ENCODE data around the gene SFI1.

DNA sequence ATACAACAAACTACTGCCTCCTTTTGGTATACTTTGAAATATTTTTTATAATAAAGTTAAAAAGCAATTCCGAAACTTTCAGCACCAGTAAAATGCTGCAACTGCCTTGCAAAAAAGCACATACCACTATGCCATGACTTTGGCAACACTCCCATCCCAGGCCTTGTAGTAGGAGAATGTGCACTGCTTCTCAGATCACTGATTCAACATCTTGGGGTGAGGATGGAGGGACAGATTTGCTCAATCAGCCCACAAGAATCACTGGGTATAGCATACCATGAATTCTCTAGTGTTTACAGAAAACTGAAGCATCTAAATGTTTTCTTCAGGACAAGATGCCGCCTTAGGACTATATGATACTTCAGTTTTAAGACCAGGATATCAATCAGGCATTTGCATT lies 21.6 kb upstream of the SFI1 start:
- TF ChIP-seq SP1 (IDR thresholded peaks at IDR 0.05; ENCODE audit: low read depth) (no peak), EZH2phosphoT487 (IDR thresholded peaks at IDR 0.05; ENCODE audit: borderline replicate concordance) (no peak), POLR2A (IDR thresholded peaks at IDR 0.05; ENCODE audit: borderline replicate concordance, extremely low read depth, insufficient read depth, insufficient read length) (no peak)
- TF ChIP-seq, protein P1, sequence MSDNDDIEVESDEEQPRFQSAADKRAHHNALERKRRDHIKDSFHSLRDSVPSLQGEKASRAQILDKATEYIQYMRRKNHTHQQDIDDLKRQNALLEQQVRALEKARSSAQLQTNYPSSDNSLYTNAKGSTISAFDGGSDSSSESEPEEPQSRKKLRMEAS (IDR thresholded peaks at IDR 0.05), result no peak
- TF ChIP-seq, protein P2, sequence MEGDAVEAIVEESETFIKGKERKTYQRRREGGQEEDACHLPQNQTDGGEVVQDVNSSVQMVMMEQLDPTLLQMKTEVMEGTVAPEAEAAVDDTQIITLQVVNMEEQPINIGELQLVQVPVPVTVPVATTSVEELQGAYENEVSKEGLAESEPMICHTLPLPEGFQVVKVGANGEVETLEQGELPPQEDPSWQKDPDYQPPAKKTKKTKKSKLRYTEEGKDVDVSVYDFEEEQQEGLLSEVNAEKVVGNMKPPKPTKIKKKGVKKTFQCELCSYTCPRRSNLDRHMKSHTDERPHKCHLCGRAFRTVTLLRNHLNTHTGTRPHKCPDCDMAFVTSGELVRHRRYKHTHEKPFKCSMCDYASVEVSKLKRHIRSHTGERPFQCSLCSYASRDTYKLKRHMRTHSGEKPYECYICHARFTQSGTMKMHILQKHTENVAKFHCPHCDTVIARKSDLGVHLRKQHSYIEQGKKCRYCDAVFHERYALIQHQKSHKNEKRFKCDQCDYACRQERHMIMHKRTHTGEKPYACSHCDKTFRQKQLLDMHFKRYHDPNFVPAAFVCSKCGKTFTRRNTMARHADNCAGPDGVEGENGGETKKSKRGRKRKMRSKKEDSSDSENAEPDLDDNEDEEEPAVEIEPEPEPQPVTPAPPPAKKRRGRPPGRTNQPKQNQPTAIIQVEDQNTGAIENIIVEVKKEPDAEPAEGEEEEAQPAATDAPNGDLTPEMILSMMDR (IDR thresholded peaks at IDR 0.05 in 2 of 3, conservative IDR thresholded peaks at IDR 0.05 in 1 of 3; ENCODE audit: borderline replicate concordance in 1 of 3, insufficient read depth in 1 of 3, low read depth in 2 of 3, low read length in 2 of 3), result no peak
- TF ChIP-seq, protein P3, sequence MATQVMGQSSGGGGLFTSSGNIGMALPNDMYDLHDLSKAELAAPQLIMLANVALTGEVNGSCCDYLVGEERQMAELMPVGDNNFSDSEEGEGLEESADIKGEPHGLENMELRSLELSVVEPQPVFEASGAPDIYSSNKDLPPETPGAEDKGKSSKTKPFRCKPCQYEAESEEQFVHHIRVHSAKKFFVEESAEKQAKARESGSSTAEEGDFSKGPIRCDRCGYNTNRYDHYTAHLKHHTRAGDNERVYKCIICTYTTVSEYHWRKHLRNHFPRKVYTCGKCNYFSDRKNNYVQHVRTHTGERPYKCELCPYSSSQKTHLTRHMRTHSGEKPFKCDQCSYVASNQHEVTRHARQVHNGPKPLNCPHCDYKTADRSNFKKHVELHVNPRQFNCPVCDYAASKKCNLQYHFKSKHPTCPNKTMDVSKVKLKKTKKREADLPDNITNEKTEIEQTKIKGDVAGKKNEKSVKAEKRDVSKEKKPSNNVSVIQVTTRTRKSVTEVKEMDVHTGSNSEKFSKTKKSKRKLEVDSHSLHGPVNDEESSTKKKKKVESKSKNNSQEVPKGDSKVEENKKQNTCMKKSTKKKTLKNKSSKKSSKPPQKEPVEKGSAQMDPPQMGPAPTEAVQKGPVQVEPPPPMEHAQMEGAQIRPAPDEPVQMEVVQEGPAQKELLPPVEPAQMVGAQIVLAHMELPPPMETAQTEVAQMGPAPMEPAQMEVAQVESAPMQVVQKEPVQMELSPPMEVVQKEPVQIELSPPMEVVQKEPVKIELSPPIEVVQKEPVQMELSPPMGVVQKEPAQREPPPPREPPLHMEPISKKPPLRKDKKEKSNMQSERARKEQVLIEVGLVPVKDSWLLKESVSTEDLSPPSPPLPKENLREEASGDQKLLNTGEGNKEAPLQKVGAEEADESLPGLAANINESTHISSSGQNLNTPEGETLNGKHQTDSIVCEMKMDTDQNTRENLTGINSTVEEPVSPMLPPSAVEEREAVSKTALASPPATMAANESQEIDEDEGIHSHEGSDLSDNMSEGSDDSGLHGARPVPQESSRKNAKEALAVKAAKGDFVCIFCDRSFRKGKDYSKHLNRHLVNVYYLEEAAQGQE (IDR thresholded peaks at IDR 0.05; ENCODE audit: low read depth), result no peak
- TF ChIP-seq, protein P4, sequence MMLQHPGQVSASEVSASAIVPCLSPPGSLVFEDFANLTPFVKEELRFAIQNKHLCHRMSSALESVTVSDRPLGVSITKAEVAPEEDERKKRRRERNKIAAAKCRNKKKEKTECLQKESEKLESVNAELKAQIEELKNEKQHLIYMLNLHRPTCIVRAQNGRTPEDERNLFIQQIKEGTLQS (IDR thresholded peaks at IDR 0.05), result no peak

Measured in HCT116 (cell line).